HG03060 (cell line): ENCODE measurements around the gene DUSP9.
"Not testable (repeated sequence)": the region's sequence is repeated elsewhere in the genome, so short reads cannot be mapped to it uniquely, and the experiment has no call there.

Source experiments
- ATAC-seq: cut with Tn5 transposase; IDR thresholded peaks from one replicate; pipeline ENCODE4 v1.9.1; 2021; ENCODE audit warnings: low read depth, moderate number of reproducible peaks; ENCODE audit not compliant: unreplicated experiment

DUSP9 gene

DNA sequence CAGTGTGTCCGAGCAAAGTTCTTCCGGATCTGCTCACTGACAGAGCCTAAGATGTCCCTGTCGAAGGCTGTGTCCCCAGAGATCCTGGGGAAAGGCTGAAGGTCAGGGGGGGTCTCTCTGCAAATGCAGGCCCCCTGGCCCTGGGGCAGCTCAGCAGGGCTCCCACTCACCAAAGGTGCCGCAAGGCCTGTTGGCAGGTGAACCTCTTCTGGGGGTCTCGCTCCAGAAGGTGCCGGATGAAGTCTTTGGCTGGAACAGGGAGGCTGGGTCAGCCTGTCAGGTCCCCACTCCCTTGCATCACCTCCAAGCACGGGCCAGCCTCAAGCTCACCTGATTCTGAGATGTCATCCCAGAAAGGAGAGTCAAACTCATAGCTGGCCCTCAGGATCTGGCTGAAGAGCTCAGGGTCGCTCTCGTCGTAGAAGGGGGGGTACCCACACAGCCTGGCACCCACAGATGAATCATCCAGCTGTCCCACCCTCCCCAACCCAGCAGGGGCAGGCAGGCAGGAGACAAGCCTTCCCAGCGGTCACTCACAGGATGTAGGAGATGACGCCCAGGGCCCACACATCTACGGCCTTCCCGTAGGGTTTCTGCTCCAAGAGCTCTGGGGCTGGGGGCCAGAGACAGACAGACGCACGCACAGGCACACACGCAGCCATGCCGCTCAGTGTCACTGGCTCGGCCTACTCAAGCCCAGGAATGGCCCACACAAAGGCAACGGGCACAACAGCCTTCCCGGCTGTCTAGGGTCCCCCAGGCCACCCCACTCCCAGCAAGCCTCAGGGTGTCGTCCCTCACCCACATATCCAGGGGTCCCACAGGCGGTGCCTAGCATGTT, 24.0 kb downstream of the DUSP9 start:
- ATAC-seq = no peak

- ATAC-seq = no peak
Measured at GRCh38 chrX:153671589-153672530, 24.9 kb downstream of the DUSP9 start.

GRCh38 chrX:153672531-153673427, 25.8 kb downstream of the DUSP9 start:
- ATAC-seq = no peak

DNA sequence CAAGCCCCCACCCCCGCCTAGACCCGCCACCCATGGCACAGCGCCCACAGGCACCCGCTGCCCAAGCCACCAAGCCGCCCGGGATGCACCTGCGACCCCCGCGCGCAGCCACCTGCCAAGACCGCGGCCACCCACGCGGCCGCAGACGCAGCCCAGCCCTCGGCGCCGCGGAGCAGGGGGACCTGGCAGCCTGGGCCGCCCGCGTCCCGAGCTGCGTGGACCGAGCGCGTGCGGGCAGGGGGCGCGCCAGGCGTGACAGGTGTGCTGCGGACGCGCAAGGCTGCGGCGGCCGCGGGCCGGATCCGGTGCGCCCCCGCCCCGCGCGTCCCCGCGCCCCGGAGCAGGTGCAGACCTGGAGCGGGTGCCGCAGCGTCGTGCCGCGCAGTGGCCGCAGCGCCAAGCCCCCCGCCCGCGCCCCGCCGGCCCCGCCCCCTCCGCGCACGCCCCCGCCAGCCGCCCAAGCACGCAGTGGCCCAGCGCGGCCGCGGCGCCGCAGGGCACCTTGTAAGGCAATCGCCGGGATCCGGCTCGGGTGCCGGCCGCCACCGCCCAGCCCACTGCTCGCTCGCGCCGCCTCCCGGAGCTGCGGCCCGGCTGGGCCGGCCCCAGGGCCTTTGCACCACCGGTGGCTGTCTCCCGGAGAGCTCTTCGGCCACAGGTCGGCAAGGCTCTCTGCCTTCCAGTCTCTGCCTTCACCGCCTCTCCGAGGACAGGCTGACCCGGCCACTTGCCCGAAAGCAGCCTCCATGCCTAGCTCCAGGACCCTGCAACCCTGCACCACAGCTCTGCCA, 26.6 kb downstream of the DUSP9 start, which contains the start of gene PNCK:
Gene PNCK (minus strand): TSS at position 386 of the 791 bp plus-strand sequence. CDS start 737 bp downstream, outside the sequence.
- no peak for ATAC-seq

DNA sequence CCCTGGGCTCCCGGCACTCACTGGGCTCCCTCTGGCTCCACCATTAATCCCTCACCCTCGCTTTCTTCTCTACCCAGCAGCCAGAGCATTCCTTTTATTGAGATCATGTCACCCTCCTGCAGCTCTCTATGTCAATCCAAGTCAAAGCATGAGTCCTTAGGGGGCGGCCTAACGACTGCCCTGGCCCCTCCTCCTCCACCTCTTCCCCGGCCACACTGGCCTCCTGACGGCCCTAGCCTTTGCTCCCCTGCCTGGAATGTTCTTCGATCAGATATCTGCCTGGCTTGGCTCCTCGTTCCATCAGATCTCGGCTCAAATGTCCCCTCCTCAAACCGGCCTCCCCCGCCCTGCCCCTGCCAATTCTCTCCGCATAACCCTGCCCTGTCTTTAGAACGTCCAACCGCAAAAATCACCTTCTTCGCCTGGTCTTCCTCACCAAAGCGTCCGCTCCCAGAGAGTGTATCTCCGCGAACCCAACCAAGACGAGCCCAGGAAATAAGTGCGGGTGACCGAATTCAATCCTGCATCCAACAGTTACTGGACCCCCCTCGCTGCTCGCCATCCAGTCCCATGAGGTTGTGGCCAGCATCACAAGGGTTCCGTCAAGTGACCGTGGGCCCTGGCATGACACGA, 27.3 kb downstream of the DUSP9 start:
- ATAC-seq = no peak

- ATAC-seq = no peak
Measured at GRCh38 chrX:153681175-153681574, 34.2 kb downstream of the DUSP9 start.

DNA sequence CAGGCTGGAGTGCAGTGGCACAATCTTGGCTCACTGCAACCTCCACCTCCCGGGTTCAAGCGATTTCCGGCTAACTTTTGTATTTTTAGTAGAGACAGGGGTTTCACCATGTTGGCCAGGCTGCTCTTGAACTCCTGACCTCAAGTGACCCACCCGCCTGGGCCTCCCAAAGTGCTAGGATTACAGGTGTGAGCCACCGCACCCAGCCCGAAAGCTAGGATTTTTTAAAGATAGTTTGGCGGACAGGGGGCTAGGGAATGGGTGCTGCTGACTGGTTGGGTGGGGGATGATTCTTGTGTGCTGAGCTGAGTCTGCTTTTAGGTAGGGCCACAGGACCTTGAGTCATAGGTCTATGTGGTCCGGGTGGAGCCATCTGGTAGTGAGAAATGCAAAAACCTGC, 36.5 kb downstream of the DUSP9 start:
- ATAC-seq = not testable (repeated sequence)

DNA sequence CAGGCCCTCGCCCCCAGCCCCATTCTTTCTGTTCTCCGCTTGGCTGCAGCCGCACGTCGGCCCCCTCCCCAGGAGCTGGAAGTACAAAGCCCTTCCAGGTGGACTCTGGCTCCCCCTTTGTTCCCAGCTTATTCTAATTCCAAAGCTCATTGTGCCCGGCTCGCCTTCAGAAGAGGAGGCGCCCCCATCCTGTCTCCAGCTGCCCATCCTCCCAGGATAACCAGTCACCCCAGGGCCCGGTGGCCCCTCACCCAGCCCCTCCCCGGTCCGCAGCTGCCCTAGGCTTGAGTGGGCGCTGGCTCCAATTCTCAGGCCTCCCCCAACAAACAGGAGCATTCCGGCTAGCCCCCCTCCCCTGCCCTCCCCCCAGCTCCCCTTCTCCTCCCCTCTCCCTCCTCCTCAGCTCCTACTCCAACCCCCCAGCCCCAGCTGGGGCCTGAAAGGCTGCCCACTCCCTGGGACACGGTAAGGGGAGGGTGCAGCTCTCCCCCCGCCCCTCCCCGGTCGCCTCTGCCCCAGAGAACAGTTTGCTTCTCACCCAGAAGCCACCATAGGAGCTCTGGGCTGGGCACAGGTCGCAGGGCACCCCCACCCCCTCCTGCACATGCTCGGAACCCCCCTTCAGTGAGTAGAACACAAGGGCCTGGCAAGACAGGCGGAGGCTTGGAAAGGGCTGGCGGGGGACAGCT, 37.6 kb downstream of the DUSP9 start:
- no peak for ATAC-seq

- ATAC-seq = no peak
Measured at GRCh38 chrX:153685156-153685536, 38.1 kb downstream of the DUSP9 start.

GRCh38 chrX:153685751-153686696, 39.0 kb downstream of the DUSP9 start:
- no peak for ATAC-seq

DNA sequence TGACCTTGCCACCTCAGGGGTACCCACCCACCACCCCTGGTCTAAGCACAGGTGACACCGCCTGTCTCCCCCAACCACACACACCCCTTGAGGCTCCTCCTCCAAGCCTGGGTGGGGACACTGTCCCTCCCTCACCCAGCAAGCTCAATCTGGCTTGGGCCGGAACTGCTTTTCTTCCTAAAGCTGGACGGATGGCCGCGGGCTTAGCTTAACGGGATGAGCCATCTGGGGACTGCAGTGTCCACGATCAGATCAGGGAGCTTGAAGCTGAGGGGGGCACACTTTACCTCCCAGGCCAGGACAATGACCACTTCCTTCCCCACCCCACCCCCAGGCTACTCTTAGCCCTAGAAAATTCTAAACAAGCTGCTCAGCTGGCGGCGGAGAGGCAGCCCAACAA, 39.7 kb downstream of the DUSP9 start:
- ATAC-seq = no peak

DNA sequence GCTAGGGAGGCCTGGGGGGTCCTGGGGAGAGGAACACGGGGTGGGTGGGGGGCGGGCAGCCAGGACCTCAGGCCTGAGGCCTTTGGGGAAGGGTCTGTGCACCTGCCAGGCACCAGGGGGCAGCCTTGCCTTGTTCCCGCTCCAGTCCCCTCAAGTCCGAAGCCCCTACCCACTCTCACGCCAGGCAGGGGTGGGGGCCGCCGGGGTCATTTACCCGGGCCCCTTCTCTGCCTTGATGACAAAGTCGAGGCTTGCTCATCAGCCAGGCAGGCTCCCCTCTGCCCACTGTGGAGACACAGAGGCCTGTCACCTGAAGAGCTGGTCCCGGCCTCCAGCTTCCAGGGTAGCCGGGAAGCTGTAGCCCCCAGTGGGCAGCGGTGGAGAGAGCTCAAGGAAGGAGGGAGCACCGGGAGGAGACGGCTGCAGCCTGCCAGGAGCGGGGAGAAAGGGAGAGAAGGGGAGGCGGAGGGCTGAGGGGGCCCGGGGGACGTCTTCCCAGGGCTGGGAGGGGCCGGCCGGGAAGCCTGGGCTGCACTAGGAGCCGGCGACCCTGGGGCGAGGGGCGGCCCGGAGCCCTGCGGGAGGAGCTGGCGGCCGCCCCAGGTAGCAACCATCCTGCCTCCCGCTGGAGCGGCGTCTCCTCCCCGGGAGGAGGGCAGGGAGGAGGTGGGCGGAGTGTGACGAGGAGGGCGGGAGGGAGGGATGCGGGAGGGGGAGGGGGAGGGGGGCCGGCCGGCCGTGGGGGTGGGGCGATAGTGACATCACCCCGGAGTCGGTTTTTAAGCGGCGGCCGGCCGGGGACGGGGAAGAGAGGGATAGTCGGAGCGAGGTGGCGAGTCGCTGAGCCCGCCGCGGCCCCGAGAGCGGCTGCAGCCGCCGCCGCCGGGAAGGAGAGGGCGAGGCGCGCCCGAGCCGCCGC, 40.4 kb downstream of the DUSP9 start, which contains the start of gene SLC6A8:
Gene SLC6A8 (plus strand): TSS at position 806 of the 919 bp plus-strand sequence. CDS start 649 bp downstream, outside the sequence.
- no peak for ATAC-seq

DNA sequence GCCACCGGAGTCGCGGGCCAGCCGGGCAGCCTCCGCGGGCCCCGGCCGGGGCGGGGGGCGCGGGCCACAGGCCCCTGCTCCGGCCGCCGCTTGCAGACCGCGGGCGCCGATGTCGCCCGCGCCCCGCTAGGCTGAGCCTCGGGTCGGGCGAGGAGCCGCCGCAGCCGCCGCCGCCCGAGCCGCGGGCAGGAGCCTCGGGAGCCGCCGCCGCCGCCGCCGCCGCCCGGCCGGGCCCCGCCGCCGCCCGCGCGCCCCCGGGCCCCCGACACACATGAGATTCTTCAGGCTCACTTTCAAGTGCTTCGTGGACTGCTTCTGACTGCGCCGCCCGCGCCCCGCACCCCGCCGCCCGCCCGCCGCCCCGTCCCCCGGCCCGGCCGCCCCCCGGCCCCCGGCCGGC, 41.1 kb downstream of the DUSP9 start:
- ATAC-seq = no peak

- no peak for ATAC-seq
Measured at GRCh38 chrX:153688506-153688905, 41.5 kb downstream of the DUSP9 start.

DNA sequence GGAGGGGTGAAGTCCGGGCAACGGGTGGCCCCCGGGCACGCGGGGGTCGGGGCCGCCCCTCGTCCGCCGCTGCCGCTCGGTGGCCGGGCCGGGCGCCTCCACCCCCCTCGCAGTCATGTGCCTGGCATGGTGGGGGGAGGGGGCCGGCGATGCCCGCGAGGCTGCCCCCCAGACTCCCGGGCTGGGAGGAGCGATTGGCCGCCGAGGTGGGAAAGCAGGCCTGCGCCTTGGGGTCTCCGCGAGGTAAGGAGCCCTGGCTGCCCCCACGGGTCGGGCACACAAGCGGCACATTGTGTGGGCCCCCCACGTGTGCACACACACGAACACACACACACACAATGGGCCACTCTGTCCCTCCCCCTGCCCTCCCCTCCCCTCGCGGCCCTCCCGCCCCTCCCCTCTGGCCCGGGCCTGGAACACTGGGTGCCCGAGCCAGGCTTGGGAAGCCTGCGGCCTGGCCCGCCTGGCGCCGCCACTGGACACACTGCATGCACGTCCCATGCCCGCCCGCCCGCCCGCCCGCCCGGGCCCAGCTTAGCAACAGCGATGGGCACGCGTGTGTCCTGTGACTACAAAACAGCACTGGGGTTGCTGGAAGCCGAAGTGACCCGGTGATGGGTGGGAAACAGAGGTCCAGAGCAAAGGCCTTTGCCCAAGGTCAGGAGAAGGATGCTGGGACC, 42.0 kb downstream of the DUSP9 start:
- ATAC-seq = no peak
